Stomach smooth muscle (tissue), 2 donors: Measurements from ENCODE around the gene GAA.

Experiments used
- H3K27ac ChIP-seq: one replicate; pipeline ENCODE4 v1.7.0; 2013; ENCODE audit warnings: mild to moderate bottlenecking, low read length, inconsistent platforms
- H3K27me3 ChIP-seq, 2 donors: one replicate each; pipeline ENCODE4 v1.7.0; 2013; ENCODE audit warnings: low read length in 2 of 2; ENCODE audit not compliant: insufficient read depth in 2 of 2, control insufficient read depth in 1 of 2
- H3K36me3 ChIP-seq, 2 donors: one replicate each; pipeline ENCODE4 v1.7.0; 2013; ENCODE audit warnings: low read length in 2 of 2; ENCODE audit not compliant: control insufficient read depth in 2 of 2, insufficient read depth in 2 of 2
- H3K4me1 ChIP-seq: one replicate; pipeline ENCODE4 v1.7.0; 2013; ENCODE audit warnings: low read length; ENCODE audit not compliant: control insufficient read depth, insufficient read depth
- H3K4me3 ChIP-seq, 2 donors: one replicate each; pipeline ENCODE4 v1.7.0; 2013; ENCODE audit warnings: low read length in 2 of 2
- H3K9ac ChIP-seq, 2 donors: one replicate each; pipeline ENCODE4 v1.7.0; 2013; ENCODE audit warnings: low read length in 2 of 2, mild to moderate bottlenecking in 1 of 2
- H3K9me3 ChIP-seq, 2 donors: one replicate each; pipeline ENCODE4 v1.7.0; 2013; ENCODE audit warnings: low read length in 2 of 2; ENCODE audit not compliant: control insufficient read depth in 2 of 2
- donor health status: healthy.
- donor health status: Pancreatic carcinoma.

GAA gene

GRCh38 chr17:80110927-80111701 lies 9.7 kb downstream of the GAA start:
- no peaks in the 10 kb centered on the region for H3K27me3 ChIP-seq
- H3K9me3 ChIP-seq = no peaks in the 10 kb centered on the region
- H3K36me3 ChIP-seq = peaks cover 0 to 4% of the 10 kb centered on the region in 2 donors
- H3K4me3 ChIP-seq = no peak overlapping the region
- H3K27ac ChIP-seq = no peak overlapping the region
- no peak overlapping the region for H3K9ac ChIP-seq
- H3K4me1 ChIP-seq = peaks cover under 1% of the 10 kb centered on the region

DNA sequence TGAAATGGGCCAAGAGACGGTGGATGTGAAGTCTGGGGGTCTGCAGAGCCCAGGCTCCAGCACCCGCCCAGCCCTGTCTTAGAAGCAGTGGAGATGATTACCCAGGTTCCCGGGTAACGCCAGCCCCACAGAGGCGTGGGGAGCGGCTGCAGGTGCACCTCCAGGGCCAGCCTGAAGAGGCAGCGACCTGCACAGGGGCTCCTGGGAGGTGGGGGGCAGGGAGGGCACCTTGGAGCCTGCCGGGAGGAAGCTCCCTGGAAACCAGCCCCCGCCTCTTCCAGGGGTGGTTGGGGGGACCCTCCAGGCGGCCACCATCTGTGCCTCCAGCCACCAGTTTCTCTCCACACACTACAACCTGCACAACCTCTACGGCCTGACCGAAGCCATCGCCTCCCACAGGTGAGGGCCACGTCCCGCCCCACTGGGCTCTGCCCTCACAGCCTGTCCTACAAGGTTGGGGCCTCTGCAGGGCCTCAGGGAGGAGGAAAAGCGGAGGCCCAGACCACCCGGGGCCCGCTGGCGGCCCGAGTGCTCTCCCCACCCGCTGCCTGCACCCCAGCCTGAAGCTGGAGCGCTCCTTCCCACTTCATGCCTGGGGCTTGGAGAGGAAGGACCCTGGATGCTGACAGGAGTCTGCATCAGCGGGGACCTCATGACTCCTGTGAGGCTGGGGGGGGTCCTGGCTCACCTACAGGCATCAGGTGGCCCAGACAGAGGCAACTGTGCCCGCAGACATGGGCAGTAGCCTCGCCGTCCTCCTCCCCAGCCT lies 10.5 kb downstream of the GAA start:
- Histone ChIP-seq H3K27me3 (no peaks in the 10 kb centered on the region), H3K9ac (no peak overlapping the region), H3K9me3 (no peaks in the 10 kb centered on the region)

GRCh38 chr17:80112471-80113032 lies 11.2 kb downstream of the GAA start:
- Histone ChIP-seq H3K4me3 (no peak overlapping the region), H3K27ac (no peak overlapping the region), H3K27me3 (no peaks in the 10 kb centered on the region), H3K4me1 (no peaks in the 10 kb centered on the region), H3K9me3 (no peaks in the 10 kb centered on the region), H3K9ac (no peak overlapping the region), H3K36me3 (peaks cover 0 to 4% of the 10 kb centered on the region in 2 donors)

More for the DNA sequence above, 10.5 kb downstream of the GAA start:
- Histone ChIP-seq H3K4me3 (no peak overlapping the region), H3K36me3 (peaks cover 0 to 4% of the 10 kb centered on the region in 2 donors), H3K27ac (no peak overlapping the region), H3K4me1 (no peaks in the 10 kb centered on the region)

- no peak overlapping the region for H3K27ac ChIP-seq
Observed at GRCh38 chr17:80113033-80113484, 11.7 kb downstream of the GAA start.

DNA sequence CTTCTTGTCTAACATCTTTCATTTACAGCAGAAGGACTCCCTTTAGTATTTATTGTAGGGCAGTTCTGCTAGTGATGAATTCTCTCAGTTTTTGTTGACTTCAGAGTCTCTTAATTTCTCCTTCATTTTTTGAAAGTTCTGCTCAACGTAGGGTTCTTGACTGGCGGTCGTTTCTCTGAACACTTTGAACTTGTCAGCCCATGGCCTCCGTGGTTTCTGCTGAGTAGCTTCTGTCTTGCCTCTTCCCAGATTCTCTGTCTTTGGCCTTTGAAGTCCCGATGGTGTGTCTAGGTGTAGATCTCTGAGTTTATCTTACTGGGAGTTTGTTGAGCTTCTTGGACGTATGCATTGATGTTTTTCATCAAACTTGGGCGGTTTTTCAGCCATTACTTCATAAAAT lies 13.4 kb downstream of the GAA start:
- Histone ChIP-seq H3K9ac (no peak overlapping the region), H3K4me3 (no peak overlapping the region), H3K36me3 (peaks cover 0 to 3% of the 10 kb centered on the region in 2 donors), H3K4me1 (no peaks in the 10 kb centered on the region), H3K9me3 (no peaks in the 10 kb centered on the region), H3K27ac (no peak overlapping the region), H3K27me3 (no peaks in the 10 kb centered on the region)

More at GRCh38 chr17:80113033-80113484, 11.7 kb downstream of the GAA start:
- Histone ChIP-seq H3K36me3 (peaks cover 0 to 4% of the 10 kb centered on the region in 2 donors), H3K27me3 (no peaks in the 10 kb centered on the region), H3K9ac (no peak overlapping the region), H3K9me3 (no peaks in the 10 kb centered on the region), H3K4me1 (no peaks in the 10 kb centered on the region), H3K4me3 (no peak overlapping the region)

GRCh38 chr17:80115159-80115558 lies 13.8 kb downstream of the GAA start:
- Histone ChIP-seq H3K9me3 (no peaks in the 10 kb centered on the region), H3K4me3 (no peak overlapping the region), H3K27ac (no peak overlapping the region), H3K27me3 (no peaks in the 10 kb centered on the region), H3K36me3 (peaks cover 0 to 3% of the 10 kb centered on the region in 2 donors), H3K4me1 (no peaks in the 10 kb centered on the region), H3K9ac (no peak overlapping the region)

DNA sequence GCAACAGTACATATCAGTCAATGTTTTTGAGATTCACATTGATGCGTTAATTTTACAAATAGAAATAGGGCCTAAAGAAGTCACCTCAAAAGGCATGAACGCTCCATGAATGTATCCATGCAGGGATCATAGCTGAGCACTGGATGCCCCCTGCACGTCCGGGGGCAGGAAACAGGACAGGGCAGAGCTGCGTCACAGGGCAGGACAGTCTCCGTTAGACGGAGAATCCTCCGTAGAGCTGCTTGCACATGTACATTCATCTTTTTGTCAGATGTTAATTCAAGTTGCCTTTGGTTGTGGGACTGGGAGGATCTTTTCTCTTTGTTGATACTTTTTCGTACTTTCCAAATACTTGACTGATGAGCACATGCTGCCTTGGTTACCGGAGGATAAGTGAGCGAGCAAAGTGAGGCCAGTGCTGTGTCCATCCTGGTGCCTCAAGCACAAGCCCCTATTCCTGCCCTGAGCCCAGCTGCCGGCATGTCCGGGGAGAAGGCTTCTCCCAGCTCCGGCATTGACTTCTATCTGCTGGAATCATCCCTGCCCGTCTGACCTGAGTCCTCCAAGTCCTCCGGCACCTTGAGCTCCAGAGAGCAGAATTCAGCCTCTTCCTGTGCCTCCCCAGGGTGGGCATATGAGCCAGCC lies 15.0 kb downstream of the GAA start:
- no peaks in the 10 kb centered on the region for H3K4me1 ChIP-seq
- H3K9me3 ChIP-seq = no peaks in the 10 kb centered on the region
- H3K27me3 ChIP-seq = no peaks in the 10 kb centered on the region
- H3K27ac ChIP-seq = no peak overlapping the region
- no peak overlapping the region for H3K9ac ChIP-seq
- H3K36me3 ChIP-seq = peaks cover 0 to 3% of the 10 kb centered on the region in 2 donors
- no peak overlapping the region for H3K4me3 ChIP-seq

DNA sequence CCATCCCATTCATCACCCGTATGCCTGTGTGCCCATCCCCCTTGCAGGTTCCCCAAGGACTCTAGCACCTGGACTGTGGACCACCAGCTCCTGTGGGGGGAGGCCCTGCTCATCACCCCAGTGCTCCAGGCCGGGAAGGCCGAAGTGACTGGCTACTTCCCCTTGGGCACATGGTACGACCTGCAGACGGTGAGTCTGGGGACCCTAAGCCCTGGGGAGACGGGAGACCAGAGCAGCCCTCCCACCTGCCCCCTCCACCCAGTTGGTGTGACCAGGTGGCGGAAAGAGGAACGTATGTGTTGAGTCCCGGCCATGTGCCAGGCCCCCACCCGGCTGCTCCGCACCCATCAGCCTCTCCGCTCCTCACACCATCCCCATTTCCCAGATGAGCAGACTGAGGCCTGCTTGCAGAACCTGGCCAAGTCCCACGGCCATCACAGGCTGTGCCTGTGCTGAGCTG lies 15.6 kb downstream of the GAA start:
- Histone ChIP-seq H3K9me3 (no peaks in the 10 kb centered on the region), H3K9ac (no peak overlapping the region), H3K27me3 (no peaks in the 10 kb centered on the region)

DNA sequence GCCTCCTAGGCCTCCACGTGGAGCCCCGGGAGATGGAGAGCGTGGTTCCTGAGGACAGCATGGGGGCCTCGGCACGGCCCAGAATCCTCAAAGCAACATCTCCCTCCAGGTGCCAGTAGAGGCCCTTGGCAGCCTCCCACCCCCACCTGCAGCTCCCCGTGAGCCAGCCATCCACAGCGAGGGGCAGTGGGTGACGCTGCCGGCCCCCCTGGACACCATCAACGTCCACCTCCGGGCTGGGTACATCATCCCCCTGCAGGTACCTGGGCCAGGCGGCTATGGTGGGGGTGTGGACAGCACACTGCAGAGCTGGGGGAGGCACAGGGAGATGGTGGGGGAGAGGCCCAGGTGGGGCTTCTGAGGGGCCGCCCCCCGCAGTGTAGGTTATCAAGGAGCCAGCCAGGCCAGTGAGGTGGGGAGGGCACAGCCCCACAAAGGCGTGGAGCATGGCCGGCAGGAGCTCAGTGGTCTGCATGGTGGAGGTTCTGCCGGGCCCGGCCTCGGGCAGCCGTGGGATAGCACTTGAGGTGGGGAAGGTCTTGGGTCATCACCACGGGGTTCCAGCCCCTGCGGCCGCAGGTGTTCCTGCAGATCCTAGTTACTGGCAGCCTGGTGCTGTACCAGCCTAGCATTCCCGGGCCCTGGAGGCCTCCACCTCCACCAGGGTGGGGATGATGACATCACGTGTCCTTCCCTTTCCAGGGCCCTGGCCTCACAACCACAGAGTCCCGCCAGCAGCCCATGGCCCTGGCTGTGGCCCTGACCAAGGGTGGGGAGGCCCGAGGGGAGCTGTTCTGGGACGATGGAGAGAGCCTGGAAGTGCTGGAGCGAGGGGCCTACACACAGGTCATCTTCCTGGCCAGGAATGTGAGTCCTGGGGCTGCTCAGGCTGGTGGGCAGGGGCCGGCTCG lies 16.4 kb downstream of the GAA start:
- Histone ChIP-seq H3K4me3 (no peak overlapping the region), H3K9ac (no peak overlapping the region), H3K4me1 (no peaks in the 10 kb centered on the region), H3K27me3 (no peaks in the 10 kb centered on the region), H3K9me3 (no peaks in the 10 kb centered on the region), H3K36me3 (peaks cover 0 to 3% of the 10 kb centered on the region in 2 donors), H3K27ac (no peak overlapping the region)

More for the DNA sequence above, 15.6 kb downstream of the GAA start:
- H3K27ac ChIP-seq = no peak overlapping the region
- peaks cover 0 to 3% of the 10 kb centered on the region in 2 donors for H3K36me3 ChIP-seq
- no peaks in the 10 kb centered on the region for H3K4me1 ChIP-seq
- H3K4me3 ChIP-seq = no peak overlapping the region
